HCT116 (cell line): ENCODE data around the gene LY6G6C. TPM values are rescaled to one million over a fixed set of nuclear protein-coding genes. Genes with fewer than 3 reads are reported as not detected.

Experiments used
- ATAC-seq: fragments of 200-7000 bp; cut with Tn5 transposase; 2 replicates; pipeline ENCODE4 v1.9.1; 2020; ENCODE audit warnings: mild to moderate bottlenecking, moderate library complexity
- BruUV-seq: library from RNA; stranded (reverse); fragments of 400-500 nt; replicated peaks from 2 replicates; lab custom pipeline; 2021; lab: Mats Ljungman, UMichigan
- CTCF ChIA-PET: fragments of 300-600 bp; sonication (Branson Sonifier 250); formaldehyde crosslinking; loops from one replicate; lab custom pipeline; 2021; ENCODE audit warnings: antibody characterized with exemption; lab: Charles Lee
- POLR2A ChIA-PET: fragments of 300-600, 350-600 bp; sonication (Branson Sonifier 250); formaldehyde crosslinking; loops from one replicate; lab custom pipeline; 2021; ENCODE audit warnings: antibody characterized with exemption; lab: Charles Lee
- RAD21 ChIA-PET, 2 experiments: fragments of 300-600 bp; sonication (Branson Sonifier 250); formaldehyde crosslinking; loops; one replicate each; lab custom pipeline; 2023; ENCODE audit warnings: low total read pairs in 2 of 2; ENCODE audit not compliant: uncharacterized antibody in 2 of 2, unreplicated experiment in 2 of 2, low non-redundant PET in 1 of 2; lab: Charles Lee
- DNase-seq: peaks from one replicate; pipeline ENCODE4 v3.0.0-alpha.2; 2010; ENCODE audit warnings: low read depth, low spot score
- H2AFZ ChIP-seq: fragments of 200-600 bp; shearing (Covaris generic), sonication (generic); 2 replicates; pipeline ENCODE4 v1.6.1; 2017; ENCODE audit warnings: low read depth, mixed run types, mixed read lengths, antibody characterized with exemption, low read length; ENCODE audit not compliant: poor library complexity, severe bottlenecking
- H3K27ac ChIP-seq: 2 replicates; pipeline ENCODE4 v1.5.1; 2012; ENCODE audit warnings: low read depth, low read length
- H3K27me3 ChIP-seq: fragments of 200-600 bp; sonication (generic); 2 replicates; pipeline ENCODE4 v1.6.1; 2016; ENCODE audit warnings: mixed run types, low read length, mixed read lengths; ENCODE audit not compliant: insufficient read depth
- H3K36me3 ChIP-seq, 2 experiments: fragments of 200-500 bp in 1 of 2; fragments of 200-600 bp in 1 of 2; sonication (Bioruptor generic) in 1 of 2; sonication (generic) in 1 of 2; 2 replicates each; pipeline versions ENCODE4 v1.5.1 to v1.6.1; 2014 to 2016; ENCODE audit warnings: low read length in 2 of 2, inconsistent platforms in 1 of 2, mixed read lengths in 1 of 2, mixed run types in 1 of 2; ENCODE audit not compliant: insufficient read depth in 2 of 2, control insufficient read depth in 1 of 2
- H3K4me1 ChIP-seq, 2 experiments: fragments of 200-600 bp in 1 of 2; sonication (generic) in 1 of 2; 2 replicates each; pipeline versions ENCODE4 v1.5.1 to v1.6.1; 2012 to 2017; ENCODE audit warnings: low read length in 2 of 2, inconsistent platforms in 1 of 2, mild to moderate bottlenecking in 1 of 2, mixed read lengths in 1 of 2, mixed run types in 1 of 2, moderate library complexity in 1 of 2; ENCODE audit not compliant: insufficient read depth in 2 of 2, control insufficient read depth in 1 of 2
- H3K4me2 ChIP-seq: fragments of 200-600 bp; sonication (generic); 2 replicates; pipeline ENCODE4 v1.6.1; 2017; ENCODE audit warnings: mixed run types, low read length, mixed read lengths
- H3K4me3 ChIP-seq, 2 experiments: fragments of 200-600 bp in 1 of 2; sonication (generic) in 1 of 2; replicated peaks in 1 of 2; 2 replicates each; pipeline ENCODE4 v1.5.1; 2011 to 2016; ENCODE audit warnings: low read length in 2 of 2, control low read depth in 1 of 2, low read depth in 1 of 2, mild to moderate bottlenecking in 1 of 2, mixed read lengths in 1 of 2, mixed run types in 1 of 2
- H3K79me2 ChIP-seq: fragments of 200-600 bp; sonication (generic); 2 replicates; pipeline ENCODE4 v1.6.1; 2017; ENCODE audit warnings: mild to moderate bottlenecking, mixed run types, low read length, moderate library complexity, mixed read lengths; ENCODE audit not compliant: insufficient read depth
- H3K9ac ChIP-seq: fragments of 200-600 bp; sonication (generic); 2 replicates; pipeline ENCODE4 v1.6.1; 2016; ENCODE audit warnings: low read length, mixed read lengths
- H3K9me2 ChIP-seq: fragments of 200-600 bp; sonication (generic), shearing (Covaris generic); 2 replicates; pipeline ENCODE4 v1.6.1; 2017; ENCODE audit warnings: mixed run types, mild to moderate bottlenecking, moderate library complexity; ENCODE audit not compliant: insufficient read depth
- H3K9me3 ChIP-seq, 2 experiments: fragments of 200-500 bp in 1 of 2; fragments of 200-600 bp in 1 of 2; sonication (Bioruptor generic) in 1 of 2; sonication (generic) in 1 of 2; 2 replicates each; pipeline ENCODE4 v1.6.1; 2014 to 2017; ENCODE audit warnings: low read length in 2 of 2, mixed read lengths in 2 of 2, inconsistent platforms in 1 of 2, low read depth in 1 of 2, mild to moderate bottlenecking in 1 of 2, mixed run types in 1 of 2, moderate library complexity in 1 of 2; ENCODE audit not compliant: control insufficient read depth in 1 of 2, insufficient read depth in 1 of 2
- H4K20me1 ChIP-seq: fragments of 200-600 bp; sonication (generic), shearing (Covaris generic); 2 replicates; pipeline ENCODE4 v1.6.1; 2017; ENCODE audit warnings: mixed run types, mild to moderate bottlenecking, moderate library complexity; ENCODE audit not compliant: insufficient read depth
- ATF3 ChIP-seq: IDR thresholded peaks from 2 replicates; pipeline ENCODE4 v1.6.1; 2012
- CBX3 ChIP-seq: IDR thresholded peaks from 2 replicates; pipeline ENCODE4 v1.6.1; 2012; ENCODE audit warnings: low read depth
- CEBPB ChIP-seq: IDR thresholded peaks from 2 replicates; pipeline ENCODE4 v1.6.1; 2012; ENCODE audit warnings: low read depth
- FOSL1 ChIP-seq: IDR thresholded peaks from 2 replicates; pipeline ENCODE4 v1.6.1; 2012; ENCODE audit warnings: low read depth
- JUND ChIP-seq: IDR thresholded peaks from 2 replicates; pipeline ENCODE4 v1.6.1; 2012
- RAD21 ChIP-seq: IDR thresholded peaks from 2 replicates; pipeline ENCODE4 v1.6.1; 2012; ENCODE audit warnings: low read depth, mild to moderate bottlenecking
- YY1 ChIP-seq: IDR thresholded peaks from 2 replicates; pipeline ENCODE4 v1.6.1; 2011; ENCODE audit warnings: low read length, low read depth, moderate library complexity, mild to moderate bottlenecking; ENCODE audit not compliant: insufficient replicate concordance; ENCODE audit errors: extremely low read depth
- ZNF274 ChIP-seq: fragments of 200-500 bp; sonication (Bioruptor generic); IDR thresholded peaks from 2 replicates; pipeline ENCODE4 v1.6.1; 2014; ENCODE audit warnings: mild to moderate bottlenecking, low read depth, low read length, inconsistent platforms
- intact Hi-C: fragments of 100-400 bp; cut with micrococcal nuclease; formaldehyde crosslinking; loops from 2 replicates; pipeline ENCODE4 v1.10.0; 2022
- total RNA-seq: library from RNA; stranded (reverse); gene quantifications from one replicate; pipeline ENCODE4 v1.2.1, GENCODE V29; 2021; ENCODE audit not compliant: unreplicated experiment
- TF ChIP-seq, protein P1 (sequence below), 3 experiments: fragments of 200-600 bp in 1 of 3; sonication (generic) in 1 of 3; IDR thresholded peaks in 2 of 3; conservative IDR thresholded peaks in 1 of 3; 2 replicates each; pipeline ENCODE4 v1.5.1; 2012 to 2017; ENCODE audit warnings: low read depth in 2 of 3, low read length in 2 of 3, antibody characterized with exemption in 1 of 3, borderline replicate concordance in 1 of 3, control low read depth in 1 of 3, mild to moderate bottlenecking in 1 of 3, mixed read lengths in 1 of 3, mixed run types in 1 of 3, moderate library complexity in 1 of 3; ENCODE audit not compliant: insufficient read depth in 1 of 3

The LY6G6C gene
- total RNA-seq, 1 experiment from 2014 or later: 0.54 TPM

DNA sequence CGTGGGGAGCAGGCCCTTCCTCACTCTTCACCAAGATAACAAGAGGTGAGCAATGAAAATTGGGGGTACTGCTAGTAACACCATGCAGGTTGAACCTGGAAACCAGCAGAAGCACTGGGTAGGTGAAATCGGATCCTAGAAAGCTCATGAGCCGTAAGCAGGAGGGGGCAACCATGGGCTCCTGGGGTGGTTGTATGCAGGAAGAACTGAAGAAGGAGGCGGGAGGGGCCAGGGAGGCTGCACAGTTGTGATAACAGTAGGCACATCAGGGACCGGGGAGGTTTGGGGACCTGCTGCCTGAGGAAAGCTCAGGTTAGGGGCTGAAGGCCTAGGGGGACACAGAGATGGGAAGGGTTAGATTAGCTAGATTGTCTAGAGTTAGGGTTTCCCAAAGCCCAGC lies 35.1 kb downstream of the LY6G6C start:
- RAD21 ChIA-PET: no interaction called here
- H3K27me3 ChIP-seq: no peaks in the 10 kb centered on the region
- CTCF ChIA-PET: no interaction called here

GRCh38 chr6:31683591-31683990 lies 38.0 kb downstream of the LY6G6C start:
- ATAC-seq (no peak), DNase-seq (no peak)
- peaks cover 4 to 19% of the 10 kb centered on the region in 2 experiments; a peak in 3 of 4 replicates for H3K4me1 ChIP-seq
- H3K9ac ChIP-seq: no peak overlapping the region
- intact Hi-C loops: no loop called here
- no TSS peak for BruUV-seq
- peaks cover 5 to 9% of the 10 kb centered on the region in 2 experiments; a peak in 2 of 4 replicates for H3K36me3 ChIP-seq
- no peak overlapping the region for H3K27ac ChIP-seq
- H3K27me3 ChIP-seq: no peaks in the 10 kb centered on the region
- H3K4me3 ChIP-seq: no peak overlapping the region
- no peaks in the 10 kb centered on the region for H3K9me2 ChIP-seq
- no peak overlapping the region for H2AFZ ChIP-seq
- TF ChIP-seq JUND (no peak), RAD21 (no peak), ATF3 (no peak), ZNF274 (no peak), YY1 (no peak), FOSL1 (no peak), CBX3 (no peak)
- TF ChIP-seq, protein P1, sequence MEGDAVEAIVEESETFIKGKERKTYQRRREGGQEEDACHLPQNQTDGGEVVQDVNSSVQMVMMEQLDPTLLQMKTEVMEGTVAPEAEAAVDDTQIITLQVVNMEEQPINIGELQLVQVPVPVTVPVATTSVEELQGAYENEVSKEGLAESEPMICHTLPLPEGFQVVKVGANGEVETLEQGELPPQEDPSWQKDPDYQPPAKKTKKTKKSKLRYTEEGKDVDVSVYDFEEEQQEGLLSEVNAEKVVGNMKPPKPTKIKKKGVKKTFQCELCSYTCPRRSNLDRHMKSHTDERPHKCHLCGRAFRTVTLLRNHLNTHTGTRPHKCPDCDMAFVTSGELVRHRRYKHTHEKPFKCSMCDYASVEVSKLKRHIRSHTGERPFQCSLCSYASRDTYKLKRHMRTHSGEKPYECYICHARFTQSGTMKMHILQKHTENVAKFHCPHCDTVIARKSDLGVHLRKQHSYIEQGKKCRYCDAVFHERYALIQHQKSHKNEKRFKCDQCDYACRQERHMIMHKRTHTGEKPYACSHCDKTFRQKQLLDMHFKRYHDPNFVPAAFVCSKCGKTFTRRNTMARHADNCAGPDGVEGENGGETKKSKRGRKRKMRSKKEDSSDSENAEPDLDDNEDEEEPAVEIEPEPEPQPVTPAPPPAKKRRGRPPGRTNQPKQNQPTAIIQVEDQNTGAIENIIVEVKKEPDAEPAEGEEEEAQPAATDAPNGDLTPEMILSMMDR (IDR thresholded peaks at IDR 0.05 in 2 of 3, conservative IDR thresholded peaks at IDR 0.05 in 1 of 3; ENCODE audit: borderline replicate concordance in 1 of 3, insufficient read depth in 1 of 3, low read depth in 2 of 3, low read length in 2 of 3): no peak
- no peaks in the 10 kb centered on the region for H3K9me3 ChIP-seq
- no peaks in the 10 kb centered on the region for H4K20me1 ChIP-seq
- no peak overlapping the region for H3K4me2 ChIP-seq
- H3K79me2 ChIP-seq: no peaks in the 10 kb centered on the region
- POLR2A ChIA-PET: no interaction called here
- RAD21 ChIA-PET: no interaction called here
- CTCF ChIA-PET: interaction anchor here (1.6 kb wide), 1 partner anchor 90 kb away, joined by 3 read pairs; no protein-coding TSS in a partner anchor

More for the DNA sequence above, 35.1 kb downstream of the LY6G6C start:
- Histone ChIP-seq H3K9me2 (no peaks in the 10 kb centered on the region), H3K27ac (no peak overlapping the region), H2AFZ (no peak overlapping the region), H4K20me1 (no peaks in the 10 kb centered on the region), H3K9ac (no peak overlapping the region), H3K79me2 (no peaks in the 10 kb centered on the region), H3K9me3 (no peaks in the 10 kb centered on the region), H3K4me1 (peaks cover 14 to 21% of the 10 kb centered on the region in 2 experiments), H3K4me2 (no peak overlapping the region), H3K36me3 (peaks cover 7 to 25% of the 10 kb centered on the region in 2 experiments; a peak in 2 of 4 replicates), H3K4me3 (no peak overlapping the region)
- POLR2A ChIA-PET: no interaction called here
- TF ChIP-seq ATF3 (no peak), CEBPB (no peak)
- ATAC-seq (no peak), DNase-seq (no peak)
- BruUV-seq: no TSS peak
- intact Hi-C loops: no loop called here
